Measurements from ENCODE around the gene RXYLT1.
"Not testable (repeated sequence)": the region's sequence is repeated elsewhere in the genome, so short reads cannot be mapped to it uniquely, and the experiment has no call there.

- not testable (repeated sequence) for TF ChIP-seq CTCF (IDR thresholded peaks at IDR 0.05; ENCODE audit: low read depth, low read length); POLR2A (IDR thresholded peaks at IDR 0.05; ENCODE audit: extremely low read depth, insufficient read length); MYC (IDR thresholded peaks at IDR 0.05; ENCODE audit: low read depth, low read length)
These were observed 33.2 kb upstream of the RXYLT1 start for GRCh38 chr12:63746470-63746869.

Data from NB4 (cell line).